Left lobe of liver (tissue), 2 donors: ENCODE data around the gene MAP4K1. TPM values are rescaled to one million over a fixed set of nuclear protein-coding genes. Genes with fewer than 3 reads are reported as not detected.

Experiments used
- ATAC-seq: fragments of 200-7000 bp; cut with Tn5 transposase; one replicate; pipeline ENCODE4 v1.9.1; 2020; ENCODE audit warnings: mild to moderate bottlenecking, moderate library complexity
- DNase-seq: peaks from one replicate; pipeline ENCODE4 v3.0.0-alpha.2; 2020; ENCODE audit warnings: low spot score
- total RNA-seq: library from RNA; stranded (reverse); gene quantifications from one replicate; pipeline ENCODE4 v1.2.1, GENCODE V29; 2021
- donor health status: DM: no; HTN: no; CAD: no; lungs with moderate emphysema.
- donor health status: DM: no; HTN: yes; CAD: no.

Gene MAP4K1
- total RNA-seq, 1 donor from 2014 or later: 3.5 TPM

- DNase-seq: no peak
- no peak for ATAC-seq
These were observed 68.7 kb downstream of the MAP4K1 start for GRCh38 chr19:38549061-38549460.

- ATAC-seq (no peak), DNase-seq (no peak)
These were observed 70.3 kb downstream of the MAP4K1 start for GRCh38 chr19:38547421-38547820.

GRCh38 chr19:38545596-38545995 lies 72.2 kb downstream of the MAP4K1 start:
- ATAC-seq (no peak), DNase-seq (no peak)

GRCh38 chr19:38544569-38545315 lies 73.0 kb downstream of the MAP4K1 start:
- DNase-seq (no peak), ATAC-seq (no peak)

- DNase-seq (peak; percentile 50), ATAC-seq (peak; percentile 95)
These were observed 73.8 kb downstream of the MAP4K1 start for GRCh38 chr19:38543807-38544568.

- ATAC-seq: no peak
- DNase-seq: no peak
These were observed 74.4 kb downstream of the MAP4K1 start for GRCh38 chr19:38543286-38543806.

- DNase-seq: no peak
- no peak for ATAC-seq
These were observed 75.7 kb downstream of the MAP4K1 start for GRCh38 chr19:38542040-38542439.

- ATAC-seq (no peak), DNase-seq (no peak)
These were observed 78.0 kb downstream of the MAP4K1 start for GRCh38 chr19:38539751-38540150.

- DNase-seq: no peak
- no peak for ATAC-seq
These were observed 78.8 kb downstream of the MAP4K1 start for GRCh38 chr19:38538793-38539528.

- DNase-seq (no peak), ATAC-seq (no peak)
These were observed 79.4 kb downstream of the MAP4K1 start for GRCh38 chr19:38538386-38538785.

Other genes with a start within 250 kb of the MAP4K1 start
- gene PSMD8, start 243.4 kb downstream of the MAP4K1 start, total RNA-seq: 62.5 TPM
- not detected for gene GGN, start 229.9 kb downstream of the MAP4K1 start, total RNA-seq
- 0.30 TPM for gene SPRED3, start 229.3 kb downstream of the MAP4K1 start, total RNA-seq
- 8.7 TPM for gene FAM98C, start 214.9 kb downstream of the MAP4K1 start, total RNA-seq
- 1.0 TPM for gene RASGRP4, start 191.7 kb downstream of the MAP4K1 start, total RNA-seq
- gene RYR1, start 184.3 kb downstream of the MAP4K1 start, total RNA-seq: 0.68 TPM
- gene EIF3K, start 1.2 kb upstream of the MAP4K1 start, total RNA-seq: 106 TPM
- gene ACTN4, start 29.7 kb upstream of the MAP4K1 start, total RNA-seq: 156 TPM
- gene CAPN12, start 126.5 kb upstream of the MAP4K1 start, total RNA-seq: 30.9 TPM
- gene LGALS7, start 155.6 kb upstream of the MAP4K1 start, total RNA-seq: not detected
- not detected for gene LGALS7B, start 171.2 kb upstream of the MAP4K1 start, total RNA-seq
- gene LGALS4, start 195.0 kb upstream of the MAP4K1 start, total RNA-seq: 102 TPM
- gene ECH1, start 213.8 kb upstream of the MAP4K1 start, total RNA-seq: 439 TPM
- gene HNRNPL, start 232.0 kb upstream of the MAP4K1 start, total RNA-seq: 93.1 TPM